HepG2 (cell line): ENCODE results near the gene OASL. TPM values are rescaled to one million over a fixed set of nuclear protein-coding genes. Genes with fewer than 3 reads are reported as not detected.
"Not testable (repeated sequence)": the region's sequence is repeated elsewhere in the genome, so short reads cannot be mapped to it uniquely, and the experiment has no call there.

ENCODE experiments used
- ATAC-seq: fragments of 200-7000 bp; cut with Tn5 transposase; 3 replicates; pipeline ENCODE4 v1.9.1; 2020; ENCODE audit warnings: mild to moderate bottlenecking, moderate library complexity
- BruUV-seq: library from RNA; stranded (reverse); fragments of 400-500 nt; replicated peaks from 2 replicates; lab custom pipeline; 2021; lab: Mats Ljungman, UMichigan
- CTCF ChIA-PET: fragments of 300-600 bp; formaldehyde crosslinking; extraction: SDS; loops from one replicate; lab custom pipeline; 2021; ENCODE audit warnings: low total read pairs, inconsistent platforms, low intra/inter-chr PET ratio; lab: Yijun Ruan, JAX
- POLR2A ChIA-PET: fragments of 350-600 bp; sonication (Branson Sonifier 250); formaldehyde crosslinking; loops from one replicate; lab custom pipeline; 2020; ENCODE audit warnings: antibody characterized with exemption, inconsistent platforms; lab: Yijun Ruan, JAX
- DNase-seq: peaks from one replicate; pipeline ENCODE4 v3.0.0-alpha.2; 2015; ENCODE audit warnings: low spot score
- FAIRE-seq: peaks from 3 replicates; lab custom pipeline; 2011; peaks lifted over from hg19 to GRCh38; lab: Jason Lieb, UNC
- H2AFZ ChIP-seq: one replicate; pipeline ENCODE4 v1.6.1; 2011; ENCODE audit warnings: low read length, inconsistent platforms
- H3K27ac ChIP-seq: fragments of 300-600 bp; 3 replicates; pipeline ENCODE4 v1.8.0; 2011; ENCODE audit warnings: mixed run types, mild to moderate bottlenecking, mixed read lengths, low read length, inconsistent platforms; ENCODE audit not compliant: insufficient read depth; ENCODE audit errors: extremely low read length
- H3K27me3 ChIP-seq, 2 experiments: fragments of 200-600 bp in 1 of 2; 2 replicates in 1 of 2; 3 replicates in 1 of 2; pipeline versions ENCODE4 v1.6.0 to v1.8.0; 2011; ENCODE audit warnings: low read length in 2 of 2, mild to moderate bottlenecking in 2 of 2, moderate library complexity in 2 of 2, inconsistent platforms in 1 of 2; ENCODE audit not compliant: insufficient read depth in 2 of 2, control insufficient read depth in 1 of 2
- H3K36me3 ChIP-seq, 2 experiments: fragments of 200-600 bp in 1 of 2; replicated peaks in 1 of 2; 2 replicates in 1 of 2; 3 replicates in 1 of 2; pipeline versions ENCODE4 v1.5.1 to v1.8.0; 2011; ENCODE audit warnings: low read length in 2 of 2, inconsistent platforms in 1 of 2; ENCODE audit not compliant: insufficient read depth in 2 of 2, control insufficient read depth in 1 of 2
- H3K4me1 ChIP-seq: 2 replicates; pipeline ENCODE4 v1.5.1; 2012; ENCODE audit warnings: low read length, inconsistent platforms; ENCODE audit not compliant: insufficient read depth
- H3K4me2 ChIP-seq: 2 replicates; pipeline ENCODE4 v1.6.0; 2011; ENCODE audit warnings: low read depth, low read length, inconsistent platforms
- H3K4me3 ChIP-seq, 3 experiments: fragments of 200-600 bp in 1 of 3; sonication (generic), shearing (Covaris generic) in 1 of 3; replicated peaks in 1 of 3; 2 replicates each; pipeline ENCODE4 v1.5.1; 2011 to 2016; ENCODE audit warnings: low read length in 3 of 3, inconsistent platforms in 2 of 3, low read depth in 2 of 3, mild to moderate bottlenecking in 2 of 3, control low read depth in 1 of 3, mixed read lengths in 1 of 3; ENCODE audit not compliant: insufficient read depth in 1 of 3
- H3K79me2 ChIP-seq: one replicate; pipeline ENCODE4 v1.6.1; 2011; ENCODE audit warnings: low read length, inconsistent platforms; ENCODE audit not compliant: insufficient read depth
- H3K9ac ChIP-seq: 2 replicates; pipeline ENCODE4 v1.6.0; 2011; ENCODE audit warnings: mild to moderate bottlenecking, low read depth, low read length, inconsistent platforms; ENCODE audit not compliant: insufficient read depth
- H3K9me3 ChIP-seq: 2 replicates; pipeline ENCODE4 v1.5.1; 2012; ENCODE audit warnings: mild to moderate bottlenecking, low read length
- H4K20me1 ChIP-seq: 2 replicates; pipeline ENCODE4 v1.6.0; 2011; ENCODE audit warnings: inconsistent platforms, mild to moderate bottlenecking, low read length, moderate library complexity; ENCODE audit not compliant: insufficient read depth
- AHR ChIP-seq: IDR thresholded peaks from 2 replicates; pipeline ENCODE4 v1.6.1; 2018; ENCODE audit warnings: missing genetic modification reagents, missing compliant biosample characterization
- BRD4 ChIP-seq: sonication (generic); formaldehyde crosslinking; IDR thresholded peaks from 2 replicates; pipeline ENCODE4 v1.4.0; 2020; ENCODE audit warnings: missing genetic modification reagents
- FOXA1 ChIP-seq, 2 experiments: fragments of 450-650 bp in 1 of 2; sonication (generic) in 1 of 2; formaldehyde crosslinking in 1 of 2; IDR thresholded peaks; 2 replicates each; pipeline versions ENCODE4 v1.4.0 to v1.6.1; 2016 to 2020; ENCODE audit warnings: missing genetic modification reagents in 1 of 2
- HIVEP1 ChIP-seq: sonication (generic); formaldehyde crosslinking; IDR thresholded peaks from 2 replicates; pipeline ENCODE4 v1.4.0; 2020; ENCODE audit warnings: mild to moderate bottlenecking, missing genetic modification reagents
- NFATC3 ChIP-seq: sonication (generic); formaldehyde crosslinking; IDR thresholded peaks from 2 replicates; pipeline ENCODE4 v1.5.1; 2020; ENCODE audit warnings: mild to moderate bottlenecking, missing genetic modification reagents
- PITX1 ChIP-seq: sonication (generic); formaldehyde crosslinking; IDR thresholded peaks from 2 replicates; pipeline ENCODE4 v1.5.1; 2020; ENCODE audit warnings: mild to moderate bottlenecking, missing genetic modification reagents
- SP140L ChIP-seq: sonication (generic); formaldehyde crosslinking; IDR thresholded peaks from 2 replicates; pipeline ENCODE4 v1.4.0; 2020; ENCODE audit warnings: missing genetic modification reagents, borderline replicate concordance
- ZNF234 ChIP-seq: sonication (generic); formaldehyde crosslinking; conservative IDR thresholded peaks from 2 replicates; pipeline ENCODE4 v1.5.1; 2020; ENCODE audit warnings: mild to moderate bottlenecking, missing genetic modification reagents
- ZNF891 ChIP-seq: sonication (generic); formaldehyde crosslinking; IDR thresholded peaks from 2 replicates; pipeline ENCODE4 v1.5.0; 2020; ENCODE audit warnings: mild to moderate bottlenecking, missing genetic modification reagents
- ZSCAN29 ChIP-seq: sonication (generic); formaldehyde crosslinking; conservative IDR thresholded peaks from 2 replicates; pipeline ENCODE4 v1.4.0; 2020; ENCODE audit warnings: mild to moderate bottlenecking, missing genetic modification reagents
- WGBS: methylation state at CpG from one replicate; pipeline ENCODE4 v1.1.6; 2017; ENCODE audit warnings: low lambda C conversion rate; 5-methylcytosine and 5-hydroxymethylcytosine counted together
- in situ Hi-C: cut with HindIII; loops from 2 replicates; pipeline ENCODE4 v1.10.0; 2017; ENCODE audit warnings: low pct_unique_long_range_greater_than_20kb; ENCODE audit not compliant: extremely low pct_ligation_motif_present
- intact Hi-C: fragments of 100-400 bp; cut with micrococcal nuclease; formaldehyde crosslinking; loops from one replicate; pipeline ENCODE4 v1.10.0; 2022; ENCODE audit not compliant: unreplicated experiment
- polyA plus RNA-seq, 8 experiments: library from polyadenylated mRNA; depleted of rRNA in 3 of 8; stranded (reverse) in 7 of 8; unstranded in 1 of 8; fragments of >200 nt; fragmentation: Illumina TruSeq in 4 of 8; extraction: Trizol in 4 of 8; gene quantifications; 2 replicates each; pipeline versions ENCODE4 v1.2.1 to v1.2.3, GENCODE V29; 2011 to 2016; ENCODE audit warnings: low read depth in 4 of 8, missing spikeins in 1 of 8, mixed read lengths in 1 of 8; ENCODE audit not compliant: insufficient read depth in 1 of 8
- total RNA-seq, 5 experiments: library from RNA; depleted of rRNA; stranded (reverse); fragments of >200 nt; fragmentation: Illumina TruSeq; extraction: Trizol; gene quantifications; 2 replicates each; pipeline ENCODE4 v1.2.3, GENCODE V29; 2016; ENCODE audit warnings: low read depth in 1 of 5
- TF ChIP-seq, protein P1 (sequence below): sonication (generic); formaldehyde crosslinking; IDR thresholded peaks from 2 replicates; pipeline ENCODE4 v1.9.0; 2021; ENCODE audit warnings: missing genetic modification reagents, mild to moderate bottlenecking, borderline replicate concordance
- TF ChIP-seq, protein P2 (sequence below): sonication (generic); formaldehyde crosslinking; IDR thresholded peaks from 2 replicates; pipeline ENCODE4 v1.4.0; 2020; ENCODE audit warnings: low read depth, mild to moderate bottlenecking, missing genetic modification reagents

OASL gene
- total and polyA plus RNA-seq, 2 of the 13 experiments (the other 11 are each of a cell fraction or from before 2014, with no cell fraction given), result 0.11 to 0.22 TPM

DNA sequence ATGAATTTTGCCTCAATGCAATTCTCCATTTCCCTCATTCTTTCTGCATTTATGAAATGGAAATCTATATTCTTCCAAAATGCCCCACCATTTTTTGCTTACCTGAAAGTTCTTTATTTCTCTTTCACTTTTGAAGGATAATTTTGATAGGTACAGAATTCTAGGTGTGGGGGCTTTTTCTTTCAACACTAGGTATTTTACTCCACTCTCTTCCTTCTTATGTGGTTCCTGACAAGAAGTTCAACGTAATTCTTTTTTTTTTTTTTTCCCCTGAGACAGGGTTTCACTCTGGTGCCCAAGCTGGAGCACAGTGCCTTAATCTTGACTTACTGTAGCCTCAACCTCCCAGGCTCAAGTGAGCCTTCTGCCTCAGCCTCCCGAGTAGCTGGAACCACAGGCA, 26.3 kb upstream of the OASL start (continued):
- TF ChIP-seq, protein P1, sequence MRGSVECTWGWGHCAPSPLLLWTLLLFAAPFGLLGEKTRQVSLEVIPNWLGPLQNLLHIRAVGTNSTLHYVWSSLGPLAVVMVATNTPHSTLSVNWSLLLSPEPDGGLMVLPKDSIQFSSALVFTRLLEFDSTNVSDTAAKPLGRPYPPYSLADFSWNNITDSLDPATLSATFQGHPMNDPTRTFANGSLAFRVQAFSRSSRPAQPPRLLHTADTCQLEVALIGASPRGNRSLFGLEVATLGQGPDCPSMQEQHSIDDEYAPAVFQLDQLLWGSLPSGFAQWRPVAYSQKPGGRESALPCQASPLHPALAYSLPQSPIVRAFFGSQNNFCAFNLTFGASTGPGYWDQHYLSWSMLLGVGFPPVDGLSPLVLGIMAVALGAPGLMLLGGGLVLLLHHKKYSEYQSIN (CRISPR knock-in tag), result no peak

DNA sequence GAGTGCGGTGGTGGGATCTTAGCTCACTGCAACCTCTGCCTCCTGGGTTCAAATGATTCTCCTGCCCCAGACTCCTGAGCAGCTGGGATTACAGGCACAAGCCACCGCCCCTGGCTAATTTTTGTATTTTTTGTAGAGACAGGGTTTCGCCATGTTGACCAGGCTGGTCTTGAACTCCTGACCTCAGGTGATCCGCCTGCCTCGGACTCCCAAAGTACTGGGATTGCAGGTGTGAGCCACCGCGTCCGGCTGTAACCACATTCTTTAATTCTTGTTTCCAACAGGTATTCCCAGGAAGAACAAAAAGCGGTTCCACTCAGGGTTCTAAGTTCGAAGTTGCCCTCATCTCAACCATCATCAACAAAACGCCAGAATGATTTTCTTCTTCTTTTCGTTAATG, 25.5 kb upstream of the OASL start:
- FAIRE-seq, H2AFZ ChIP-seq, H3K9me3 ChIP-seq, H3K9ac ChIP-seq, H3K36me3 ChIP-seq, BruUV-seq, H3K4me1 ChIP-seq, H3K27ac ChIP-seq, H3K4me3 ChIP-seq, CTCF ChIA-PET, H3K79me2 ChIP-seq, H3K4me2 ChIP-seq, DNase-seq, POLR2A ChIA-PET, H4K20me1 ChIP-seq, ATAC-seq: not testable (repeated sequence)
- WGBS, result 69% methylated on average over 12 of the region's 12 CpGs
- intact Hi-C loops, result loop anchor here (5.0 kb wide), 1 partner anchor 168 kb away; no protein-coding TSS in a partner anchor
- in situ Hi-C loops, result loop anchor here (5.0 kb wide), 1 partner anchor 33 kb away; no protein-coding TSS in a partner anchor
- peaks cover 0 to 12% of the 10 kb centered on the region in 2 experiments; a peak in 2 of 5 replicates for H3K27me3 ChIP-seq

DNA sequence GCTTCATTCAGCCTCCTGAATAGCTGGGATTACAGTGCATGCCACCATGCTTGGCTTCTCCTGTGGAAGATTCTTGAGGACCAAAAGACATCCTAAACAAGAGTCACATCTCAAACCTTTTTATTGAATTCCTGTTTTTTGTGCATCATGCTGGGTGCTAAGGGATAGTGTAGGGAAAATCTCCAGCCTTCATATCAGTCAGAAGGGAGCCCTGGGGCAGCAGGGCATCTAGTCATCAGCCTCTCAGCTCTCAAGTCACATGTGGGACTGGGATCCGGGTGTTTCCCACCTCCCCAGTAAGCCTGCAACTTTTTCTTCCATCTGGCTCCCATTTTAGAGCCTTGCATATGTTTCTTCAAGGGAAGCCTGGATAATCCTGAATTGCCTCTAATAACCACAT, 25.1 kb upstream of the OASL start:
- H2AFZ ChIP-seq, result no peak overlapping the region
- no TSS peak for BruUV-seq
- H3K79me2 ChIP-seq, result no peaks in the 10 kb centered on the region
- CTCF ChIA-PET, result no interaction called here
- H3K36me3 ChIP-seq, result no peaks in the 10 kb centered on the region
- no peak overlapping the region for H3K27ac ChIP-seq
- no peak overlapping the region for H3K4me2 ChIP-seq
- FAIRE-seq, result no peak
- ATAC-seq, result no peak
- no peak for DNase-seq
- H3K27me3 ChIP-seq, result peaks cover 0 to 10% of the 10 kb centered on the region in 2 experiments; a peak in 1 of 5 replicates
- peaks cover 8% of the 10 kb centered on the region; the same call in 1 of the 2 replicates for H3K4me1 ChIP-seq
- POLR2A ChIA-PET, result no interaction called here
- in situ Hi-C loops, result loop anchor here (5.0 kb wide), 1 partner anchor 33 kb away; no protein-coding TSS in a partner anchor
- no peaks in the 10 kb centered on the region for H4K20me1 ChIP-seq
- no peaks in the 10 kb centered on the region for H3K9me3 ChIP-seq
- no peak overlapping the region for H3K9ac ChIP-seq
- no peak overlapping the region for H3K4me3 ChIP-seq
- WGBS, result 93% methylated on average over 1 of the region's 1 CpG
- intact Hi-C loops, result loop anchor here (5.0 kb wide), 1 partner anchor 168 kb away; no protein-coding TSS in a partner anchor
- TF ChIP-seq BRD4 (CRISPR knock-in tag) (no peak), AHR (CRISPR knock-in tag) (no peak), ZSCAN29 (CRISPR knock-in tag) (no peak), ZNF891 (no peak), HIVEP1 (no peak), ZNF234 (CRISPR knock-in tag) (no peak), SP140L (no peak), PITX1 (CRISPR knock-in tag) (no peak), FOXA1 (IDR thresholded peaks at IDR 0.05) (no peak), FOXA1 (CRISPR knock-in tag; IDR thresholded peaks at IDR 0.05) (no peak), NFATC3 (no peak)
- TF ChIP-seq, protein P2, sequence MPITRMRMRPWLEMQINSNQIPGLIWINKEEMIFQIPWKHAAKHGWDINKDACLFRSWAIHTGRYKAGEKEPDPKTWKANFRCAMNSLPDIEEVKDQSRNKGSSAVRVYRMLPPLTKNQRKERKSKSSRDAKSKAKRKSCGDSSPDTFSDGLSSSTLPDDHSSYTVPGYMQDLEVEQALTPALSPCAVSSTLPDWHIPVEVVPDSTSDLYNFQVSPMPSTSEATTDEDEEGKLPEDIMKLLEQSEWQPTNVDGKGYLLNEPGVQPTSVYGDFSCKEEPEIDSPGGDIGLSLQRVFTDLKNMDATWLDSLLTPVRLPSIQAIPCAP, result no peak
